Naive thymus-derived CD4-positive, alpha-beta T cell (primary cell): ENCODE measurements around the gene NADSYN1. TPM values are rescaled to one million over a fixed set of nuclear protein-coding genes. Genes with fewer than 3 reads are reported as not detected.

Source experiments
- ATAC-seq: fragments of 150-1000 bp; cut with Tn5 transposase; 2 replicates; pipeline ENCODE4 v1.10.0; 2021; ENCODE audit warnings: mild to moderate bottlenecking, moderate library complexity
- CTCF ChIA-PET: fragments of 350-600 bp; sonication (Branson Sonifier 250); formaldehyde crosslinking; loops from one replicate; lab custom pipeline; 2021; ENCODE audit warnings: antibody characterized with exemption; lab: Charles Lee
- POLR2A ChIA-PET: fragments of 350-600 bp; sonication (Branson Sonifier 250); formaldehyde crosslinking; loops from one replicate; lab custom pipeline; 2021; ENCODE audit warnings: antibody characterized with exemption, inconsistent platforms; lab: Charles Lee
- DNase-seq, 9 donors: peaks; one replicate each; pipeline versions ENCODE4 v3.0.0 to v3.0.0-alpha.2; 2020 to 2022; ENCODE audit warnings: mixed read lengths in 1 of 9
- H3K27ac ChIP-seq: one replicate; pipeline ENCODE4 v1.7.0; 2013; ENCODE audit warnings: mild to moderate bottlenecking, low read depth, low read length, moderate library complexity
- H3K27me3 ChIP-seq, 2 donors: one replicate each; pipeline ENCODE4 v1.7.0; 2013; ENCODE audit warnings: low read length in 2 of 2, mild to moderate bottlenecking in 2 of 2, moderate library complexity in 2 of 2; ENCODE audit not compliant: control insufficient read depth in 2 of 2, insufficient read depth in 2 of 2
- H3K36me3 ChIP-seq, 3 experiments: 1 replicate in 2 of 3; 2 replicates in 1 of 3; pipeline ENCODE4 v1.7.0; 2013; ENCODE audit warnings: low read length in 3 of 3, mild to moderate bottlenecking in 3 of 3, moderate library complexity in 1 of 3; ENCODE audit not compliant: insufficient read depth in 3 of 3, control insufficient read depth in 2 of 3
- H3K4me1 ChIP-seq, 2 donors: one replicate each; pipeline ENCODE4 v1.7.0; 2013; ENCODE audit warnings: low read length in 2 of 2, mild to moderate bottlenecking in 2 of 2, moderate library complexity in 1 of 2; ENCODE audit not compliant: control insufficient read depth in 2 of 2, insufficient read depth in 2 of 2
- H3K4me3 ChIP-seq: 2 replicates; pipeline ENCODE4 v1.7.0; 2013; ENCODE audit warnings: mild to moderate bottlenecking, low read length
- H3K9me3 ChIP-seq, 3 experiments: 1 replicate in 2 of 3; 2 replicates in 1 of 3; pipeline ENCODE4 v1.7.0; 2013; ENCODE audit warnings: low read length in 3 of 3; ENCODE audit not compliant: control insufficient read depth in 2 of 3
- H3K27ac Mint-ChIP-seq, 9 donors: one replicate each; pipeline ENCODE4 v1.8.0; 2020 to 2022; ENCODE audit warnings: mixed read lengths in 9 of 9, mild to moderate bottlenecking in 8 of 9, moderate library complexity in 5 of 9, inconsistent platforms in 2 of 9
- H3K27me3 Mint-ChIP-seq, 5 donors: one replicate each; pipeline ENCODE4 v1.8.0; 2021 to 2022; ENCODE audit warnings: mixed read lengths in 5 of 5, mild to moderate bottlenecking in 1 of 5
- H3K36me3 Mint-ChIP-seq, 5 donors: one replicate each; pipeline ENCODE4 v1.8.0; 2020 to 2022; ENCODE audit warnings: mixed read lengths in 5 of 5, mild to moderate bottlenecking in 3 of 5, inconsistent platforms in 1 of 5
- H3K4me1 Mint-ChIP-seq, 7 donors: one replicate each; pipeline ENCODE4 v1.8.0; 2020 to 2022; ENCODE audit warnings: mixed read lengths in 7 of 7, mild to moderate bottlenecking in 3 of 7, inconsistent platforms in 1 of 7
- H3K4me3 Mint-ChIP-seq, 10 donors: one replicate each; pipeline ENCODE4 v1.8.0; 2020 to 2022; ENCODE audit warnings: mild to moderate bottlenecking in 10 of 10, mixed read lengths in 10 of 10, moderate library complexity in 6 of 10, inconsistent platforms in 2 of 10
- H3K9me3 Mint-ChIP-seq, 11 donors: one replicate each; pipeline ENCODE4 v1.8.0; 2020 to 2022; ENCODE audit warnings: mixed read lengths in 11 of 11, mild to moderate bottlenecking in 4 of 11, inconsistent platforms in 1 of 11, moderate library complexity in 1 of 11
- intact Hi-C, 2 donors: fragments of 100-400 bp; cut with micrococcal nuclease; formaldehyde crosslinking; loops; one replicate each; pipeline ENCODE4 v1.15.1; 2023
- polyA plus RNA-seq, 2 donors: library from polyadenylated mRNA; unstranded; fragments of 300-500 nt; fragmentation: Illumina TruSeq; gene quantifications; one replicate each; pipeline ENCODE4 v1.2.3, GENCODE V29; 2021
- total RNA-seq, 6 experiments: library from RNA in 5 of 6; stranded (reverse) in 5 of 6; gene quantifications; 1 replicate in 5 of 6; 2 replicates in 1 of 6; pipeline ENCODE4 v1.2.3 and lab custom pipeline; 2021 to 2026

The NADSYN1 gene
- total and polyA plus RNA-seq, 7 experiments from 2014 or later = 28.6 to 235 (median 121) TPM

DNA sequence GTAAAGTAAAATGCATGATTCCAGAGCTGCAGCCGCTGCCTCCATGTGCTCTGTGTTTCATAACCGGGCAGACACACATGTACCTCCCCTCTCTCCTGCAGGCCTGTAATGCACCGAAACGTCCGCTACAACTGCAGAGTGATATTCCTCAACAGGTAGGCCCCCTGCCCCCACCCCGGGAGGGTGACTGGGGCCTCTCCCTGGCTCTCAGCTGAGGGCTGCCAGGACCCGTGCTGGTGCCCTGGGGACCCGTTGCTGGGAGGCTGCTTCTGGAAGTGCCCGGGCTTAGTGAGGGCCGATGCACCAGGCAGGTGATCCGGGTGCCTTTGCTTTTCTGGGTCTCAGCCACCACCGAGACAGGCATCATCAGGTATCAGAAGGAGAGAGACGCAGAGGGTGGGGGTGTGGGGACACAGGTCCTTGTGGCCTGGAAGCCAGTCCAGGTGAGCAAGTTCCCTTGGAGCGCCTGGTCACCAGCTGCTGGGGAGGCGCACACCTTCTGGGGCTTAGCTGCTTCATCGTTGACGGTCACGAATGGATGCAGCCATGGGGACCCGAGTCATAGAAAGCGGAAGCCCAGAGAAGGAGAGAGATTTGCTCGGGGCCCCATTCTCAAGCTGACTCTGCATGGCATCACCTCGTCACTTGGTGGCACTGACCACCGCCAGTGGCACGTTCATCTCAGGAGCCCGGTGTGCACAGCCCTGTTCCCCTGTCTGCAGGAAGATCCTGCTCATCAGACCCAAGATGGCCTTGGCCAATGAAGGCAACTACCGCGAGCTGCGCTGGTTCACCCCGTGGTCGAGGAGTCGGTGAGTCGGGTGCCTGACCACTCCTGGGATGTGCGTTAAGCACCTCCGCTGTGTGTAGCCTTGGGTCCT, 10.6 kb downstream of the NADSYN1 start:
- ATAC-seq = no peak
- no peaks in the 10 kb centered on the region for H3K27me3 ChIP-seq
- H3K27ac ChIP-seq = no peak overlapping the region
- H3K4me1 Mint-ChIP-seq = peaks cover 0 to 18% (median 7%) of the 10 kb centered on the region in 7 donors
- no peaks in the 10 kb centered on the region for H3K4me1 ChIP-seq
- H3K4me3 Mint-ChIP-seq = no peak overlapping the region
- H3K9me3 Mint-ChIP-seq = no peaks in the 10 kb centered on the region
- ChIA-PET POLR2A (interaction anchor here (0.9 kb wide), 1 partner anchor 17 kb away, joined by 3 read pairs; no protein-coding TSS in a partner anchor), CTCF (no interaction called here)
- peaks cover 11 to 79% (median 40%) of the 10 kb centered on the region in 5 donors for H3K36me3 Mint-ChIP-seq
- peaks cover 6 to 87% (median 15%) of the 10 kb centered on the region in 3 experiments for H3K36me3 ChIP-seq
- no peaks in the 10 kb centered on the region for H3K27me3 Mint-ChIP-seq
- H3K9me3 ChIP-seq = no peaks in the 10 kb centered on the region
- H3K27ac Mint-ChIP-seq = no peak overlapping the region
- DNase-seq = no peak
- H3K4me3 ChIP-seq = no peak overlapping the region
- intact Hi-C loops = no loop called here

DNA sequence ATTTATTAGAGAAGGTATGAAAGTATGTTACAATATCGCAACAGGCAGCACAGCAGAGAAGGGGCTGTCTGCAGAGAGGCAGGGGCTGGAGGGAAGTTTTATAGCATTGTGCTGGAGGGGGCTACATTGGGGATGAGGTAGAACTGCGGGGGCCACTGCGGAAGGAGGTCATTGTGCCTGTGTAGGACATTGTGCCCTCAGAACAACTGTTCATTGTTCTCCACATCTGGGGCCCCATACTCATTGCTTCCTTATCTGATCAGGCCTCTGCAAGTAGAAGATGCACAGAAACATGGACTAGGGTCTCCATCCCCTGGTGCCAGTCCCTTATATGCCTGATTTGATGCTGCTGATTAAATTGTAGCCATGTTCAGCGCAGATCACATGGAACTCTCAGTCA, 12.1 kb downstream of the NADSYN1 start:
- intact Hi-C loops = no loop called here
- peak overlapping the region in 1 of 9 donors; percentile 3 for H3K27ac Mint-ChIP-seq
- POLR2A ChIA-PET = no interaction called here

DNA sequence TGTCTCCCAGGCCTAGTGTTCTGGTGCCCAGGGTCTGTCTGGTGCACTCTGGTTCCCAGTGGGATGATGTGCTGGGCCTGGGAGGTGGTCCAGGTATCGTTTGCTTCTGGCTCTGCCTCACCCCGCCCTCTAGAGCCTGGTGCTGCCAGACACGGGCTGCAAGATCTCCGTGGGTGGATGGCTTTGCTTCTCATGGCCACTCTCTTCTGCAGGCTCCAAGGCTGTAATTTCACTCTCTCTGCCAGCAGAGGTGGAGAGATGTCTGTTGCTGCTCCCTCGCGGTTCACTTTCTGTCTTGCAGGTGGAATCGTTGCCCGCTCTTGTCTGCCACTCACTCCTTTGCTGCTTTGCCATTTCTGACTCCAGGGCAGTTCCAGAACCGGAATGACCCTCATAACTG, 13.4 kb downstream of the NADSYN1 start:
- intact Hi-C loops = no loop called here
- Histone ChIP-seq H3K9me3 (no peaks in the 10 kb centered on the region), H3K27me3 (no peaks in the 10 kb centered on the region), H3K4me3 (no peak overlapping the region), H3K36me3 (peaks cover 0 to 62% (median 4%) of the 10 kb centered on the region in 3 experiments), H3K4me1 (no peaks in the 10 kb centered on the region), H3K27ac (no peak overlapping the region)
- ChIA-PET POLR2A (no interaction called here), CTCF (no interaction called here)
- Mint-ChIP-seq H3K4me1 (peaks cover 0 to 7% (median 0%) of the 10 kb centered on the region in 7 donors), H3K27ac (no peak overlapping the region), H3K36me3 (peaks cover 8 to 75% (median 33%) of the 10 kb centered on the region in 5 donors), H3K9me3 (no peaks in the 10 kb centered on the region), H3K4me3 (no peak overlapping the region), H3K27me3 (no peaks in the 10 kb centered on the region)
- ATAC-seq (no peak), DNase-seq (no peak)

More for the DNA sequence above, 12.1 kb downstream of the NADSYN1 start:
- Histone ChIP-seq H3K27ac (no peak overlapping the region), H3K36me3 (peaks cover 1 to 72% (median 4%) of the 10 kb centered on the region in 3 experiments), H3K27me3 (no peaks in the 10 kb centered on the region), H3K9me3 (no peaks in the 10 kb centered on the region), H3K4me3 (no peak overlapping the region), H3K4me1 (no peaks in the 10 kb centered on the region)
- no peak for DNase-seq
- no peaks in the 10 kb centered on the region for H3K27me3 Mint-ChIP-seq
- H3K4me1 Mint-ChIP-seq = peaks cover 0 to 15% (median 7%) of the 10 kb centered on the region in 7 donors
- no peaks in the 10 kb centered on the region for H3K9me3 Mint-ChIP-seq
- H3K36me3 Mint-ChIP-seq = peaks cover 11 to 78% (median 40%) of the 10 kb centered on the region in 5 donors
- ATAC-seq = no peak
- CTCF ChIA-PET = no interaction called here
- H3K4me3 Mint-ChIP-seq = no peak overlapping the region

DNA sequence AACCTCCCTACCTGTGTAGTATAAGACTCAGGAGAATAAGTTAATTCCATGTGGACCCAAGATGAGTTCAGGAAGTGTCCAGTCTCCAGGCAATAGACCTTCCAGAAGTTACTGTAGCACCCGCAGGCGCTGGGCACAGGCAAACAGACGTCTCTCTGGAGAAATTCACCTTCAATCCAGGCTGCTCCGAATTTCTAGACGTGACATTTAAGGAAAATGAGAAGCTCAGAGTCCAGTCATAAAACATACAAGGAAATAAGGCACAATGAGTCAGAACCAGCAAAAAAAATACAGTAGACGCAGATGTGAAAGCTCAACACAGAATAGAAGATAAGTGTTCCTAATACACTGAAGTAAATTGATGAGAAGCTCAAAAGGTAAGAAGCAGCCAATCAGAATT, 14.2 kb downstream of the NADSYN1 start:
- H3K4me3 Mint-ChIP-seq = no peak overlapping the region
- Histone ChIP-seq H3K4me1 (no peaks in the 10 kb centered on the region), H3K27ac (no peak overlapping the region), H3K36me3 (peaks cover 0 to 63% (median 10%) of the 10 kb centered on the region in 3 experiments), H3K9me3 (no peaks in the 10 kb centered on the region), H3K27me3 (no peaks in the 10 kb centered on the region), H3K4me3 (no peak overlapping the region)
- H3K27ac Mint-ChIP-seq = no peak overlapping the region
- ChIA-PET POLR2A (no interaction called here), CTCF (no interaction called here)
- H3K4me1 Mint-ChIP-seq = peaks cover 0 to 8% (median 0%) of the 10 kb centered on the region in 7 donors
- H3K9me3 Mint-ChIP-seq = no peaks in the 10 kb centered on the region
- DNase-seq = no peak
- no peaks in the 10 kb centered on the region for H3K27me3 Mint-ChIP-seq
- intact Hi-C loops = no loop called here
- ATAC-seq = no peak
- peaks cover 7 to 78% (median 32%) of the 10 kb centered on the region in 5 donors for H3K36me3 Mint-ChIP-seq

DNA sequence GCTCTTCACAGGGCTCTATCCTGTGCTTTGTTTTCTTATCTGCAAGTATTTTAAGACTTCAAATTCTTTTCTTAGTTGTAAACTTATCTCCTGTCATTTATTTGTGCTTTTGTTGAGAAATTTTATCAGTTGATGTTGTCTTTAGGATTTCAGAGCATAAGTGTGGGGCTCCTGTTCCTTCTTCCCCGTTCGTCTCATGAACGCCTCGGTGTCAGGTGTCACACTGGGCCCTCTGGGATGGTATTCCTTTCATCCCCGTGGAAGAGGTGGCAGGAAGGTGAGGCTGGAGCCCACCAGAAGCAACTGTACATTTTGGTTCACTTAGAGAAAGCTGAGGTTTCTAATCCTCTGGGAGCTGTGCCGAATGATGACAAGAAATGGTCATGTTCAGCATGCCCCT, 17.9 kb downstream of the NADSYN1 start:
- ATAC-seq (no peak), DNase-seq (no peak)
- Mint-ChIP-seq H3K9me3 (no peaks in the 10 kb centered on the region), H3K27ac (peak overlapping the region in 4 of 9 donors; percentile 2 to 40 (median 18)), H3K27me3 (no peaks in the 10 kb centered on the region), H3K36me3 (peaks cover 0 to 72% (median 26%) of the 10 kb centered on the region in 5 donors), H3K4me1 (peaks cover 0 to 7% (median 0%) of the 10 kb centered on the region in 7 donors), H3K4me3 (no peak overlapping the region)
- Histone ChIP-seq H3K36me3 (peaks cover 0 to 71% (median 11%) of the 10 kb centered on the region in 3 experiments), H3K4me1 (no peaks in the 10 kb centered on the region), H3K4me3 (no peak overlapping the region), H3K27me3 (no peaks in the 10 kb centered on the region), H3K9me3 (no peaks in the 10 kb centered on the region), H3K27ac (no peak overlapping the region)
- CTCF ChIA-PET = no interaction called here
- intact Hi-C loops = no loop called here
- POLR2A ChIA-PET = no interaction called here

DNA sequence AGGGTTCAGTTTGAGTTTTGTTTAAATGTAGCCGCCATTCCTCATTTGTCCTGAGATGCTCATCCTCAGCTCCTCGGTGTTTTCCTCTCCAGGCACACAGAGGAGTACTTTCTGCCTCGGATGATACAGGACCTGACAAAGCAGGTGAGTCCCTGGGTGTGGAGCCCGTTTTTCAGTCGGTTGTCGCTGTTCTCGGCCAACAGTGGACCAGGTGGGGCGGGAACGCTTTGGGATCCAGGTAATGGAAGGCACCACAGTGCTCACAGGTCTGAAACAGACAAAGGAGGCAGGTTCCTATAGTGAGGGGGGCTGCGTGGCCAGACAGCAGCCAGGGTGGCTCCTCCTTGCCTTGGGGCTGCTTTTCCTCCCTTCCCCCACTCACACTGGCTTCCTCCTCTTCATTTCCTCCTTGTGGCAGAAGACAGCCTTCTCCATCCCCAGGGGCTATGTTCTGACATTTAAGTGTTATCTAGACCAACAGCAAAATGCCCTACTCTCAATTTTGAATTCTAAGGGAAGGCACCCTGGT, 19.4 kb downstream of the NADSYN1 start:
- no peak for DNase-seq
- H3K4me1 Mint-ChIP-seq = peaks cover 0 to 7% (median 0%) of the 10 kb centered on the region in 7 donors

More for the DNA sequence above, 19.4 kb downstream of the NADSYN1 start:
- ChIA-PET CTCF (no interaction called here), POLR2A (no interaction called here)
- no peaks in the 10 kb centered on the region for H3K27me3 ChIP-seq
- peaks cover 0 to 71% (median 11%) of the 10 kb centered on the region in 3 experiments for H3K36me3 ChIP-seq
- no peaks in the 10 kb centered on the region for H3K4me1 ChIP-seq
- H3K27ac ChIP-seq = no peak overlapping the region
- Mint-ChIP-seq H3K27me3 (no peaks in the 10 kb centered on the region), H3K9me3 (no peaks in the 10 kb centered on the region), H3K4me3 (no peak overlapping the region), H3K27ac (no peak overlapping the region), H3K36me3 (peaks cover 3 to 71% (median 20%) of the 10 kb centered on the region in 5 donors)
- no peak for ATAC-seq
- no peak overlapping the region for H3K4me3 ChIP-seq
- H3K9me3 ChIP-seq = no peaks in the 10 kb centered on the region
- intact Hi-C loops = no loop called here
